GM18502 (cell line): ENCODE results near the gene B3GNT2.

Experiments used
- ATAC-seq: cut with Tn5 transposase; IDR thresholded peaks from one replicate; pipeline ENCODE4 v1.9.1; 2021; ENCODE audit warnings: mild to moderate bottlenecking; ENCODE audit not compliant: unreplicated experiment, poor library complexity

Gene B3GNT2

DNA sequence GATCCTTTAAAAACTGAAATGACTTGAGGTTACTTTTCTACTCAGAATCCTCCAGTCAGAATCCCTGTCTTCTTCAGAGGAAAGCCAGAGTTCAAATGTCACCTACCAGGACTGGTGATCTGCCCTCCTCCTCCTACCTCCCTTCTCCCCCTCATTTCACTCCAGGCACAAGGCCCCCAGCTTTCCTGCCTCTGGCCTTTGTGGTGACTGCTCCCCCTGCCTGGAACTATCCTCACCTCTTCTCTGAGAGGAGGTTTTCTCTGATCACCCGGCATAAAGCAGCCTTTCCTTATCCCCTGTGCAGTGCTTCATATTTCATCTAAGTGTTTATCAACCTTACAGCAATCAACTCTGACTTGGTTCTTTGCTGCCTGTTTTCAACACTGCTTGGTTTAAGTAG is 6.8 kb downstream of the B3GNT2 start:
- no peak for ATAC-seq

- no peak for ATAC-seq
Measured at GRCh38 chr2:62203459-62203858, 7.5 kb downstream of the B3GNT2 start.

DNA sequence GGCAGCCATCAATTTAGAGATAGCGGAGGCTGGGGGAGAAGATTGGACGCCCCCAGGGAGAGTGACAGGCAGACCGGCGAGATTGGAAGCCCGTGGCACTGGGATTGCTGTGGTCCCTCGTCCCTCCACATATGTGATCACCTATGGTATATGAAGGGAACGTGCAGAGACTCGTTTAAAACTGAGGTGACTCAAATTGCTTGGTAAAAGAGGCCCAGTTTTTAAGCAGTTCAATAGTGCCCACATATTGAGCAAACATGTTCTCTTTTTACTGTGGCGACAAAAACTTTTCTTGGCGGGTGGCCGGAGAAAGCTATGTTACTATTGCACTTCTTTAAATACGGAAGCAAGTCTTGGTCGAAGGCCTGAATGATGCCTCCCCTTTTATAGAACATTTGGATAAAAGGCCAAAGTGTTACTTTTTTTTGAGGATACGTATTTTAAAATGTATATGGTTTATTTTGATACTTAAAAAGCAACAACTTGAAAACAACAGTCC is 9.1 kb downstream of the B3GNT2 start:
- no peak for ATAC-seq

DNA sequence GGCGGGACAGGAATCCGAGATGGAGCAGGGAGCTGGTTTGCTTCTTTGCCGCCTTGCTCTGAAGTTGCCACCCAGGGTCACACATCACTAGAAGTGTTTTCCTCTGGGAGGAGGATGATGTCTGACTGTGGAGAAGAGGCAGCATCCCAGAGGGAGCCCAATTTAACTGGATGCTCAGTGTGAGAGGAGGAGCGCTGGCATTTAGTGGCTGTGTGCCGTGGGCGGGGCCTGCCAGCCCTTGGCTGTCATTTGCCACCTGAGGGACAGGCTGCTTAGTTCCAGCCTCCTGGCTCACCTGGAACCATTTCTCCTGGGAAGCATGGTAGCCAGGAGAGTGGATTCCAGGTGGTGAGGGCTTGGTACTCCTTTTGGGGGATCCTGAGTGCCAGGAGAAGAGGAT is 9.6 kb downstream of the B3GNT2 start:
- no peak for ATAC-seq

DNA sequence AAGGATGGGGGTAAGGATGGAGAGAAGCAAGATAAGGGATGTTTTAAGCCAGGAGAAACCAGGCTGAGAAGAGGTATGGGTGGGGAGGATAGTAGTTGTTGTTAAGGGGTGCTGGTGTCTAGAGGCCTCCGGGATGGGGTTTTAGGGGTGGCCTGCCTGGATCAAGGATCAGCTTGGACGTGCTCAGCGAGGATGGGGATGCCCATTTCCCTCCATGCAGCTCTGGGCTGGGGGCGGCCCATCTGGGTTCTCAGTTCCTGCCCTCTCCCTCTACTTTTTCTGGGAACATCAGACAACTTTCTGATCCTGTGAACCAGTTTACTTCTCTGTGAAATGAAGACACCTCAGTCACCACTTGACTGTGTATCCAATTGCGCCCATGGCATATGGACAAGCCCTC is 10.1 kb downstream of the B3GNT2 start:
- ATAC-seq: no peak

DNA sequence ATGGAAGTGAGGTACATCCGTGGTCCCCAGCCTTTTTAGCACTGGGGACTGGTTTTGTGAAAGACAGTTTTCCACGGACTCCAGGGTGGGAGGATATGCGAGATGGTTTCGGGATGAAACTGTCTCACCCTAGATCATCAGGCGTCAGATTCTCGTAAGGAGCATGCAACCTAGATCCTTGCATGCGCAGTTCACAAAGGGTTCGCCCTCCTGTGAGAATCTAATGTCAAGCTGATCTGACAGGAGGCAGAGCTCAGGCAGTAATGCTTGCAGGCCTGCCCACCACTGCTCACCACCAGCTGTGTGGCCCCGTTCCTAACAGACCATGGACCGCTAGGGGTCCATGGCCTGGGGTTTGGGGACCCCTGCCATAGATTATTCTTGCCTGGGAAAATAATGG is 11.6 kb downstream of the B3GNT2 start:
- no peak for ATAC-seq

- no peak for ATAC-seq
Measured at GRCh38 chr2:62208074-62208757, 12.3 kb downstream of the B3GNT2 start.

GRCh38 chr2:62208758-62209114 is 12.8 kb downstream of the B3GNT2 start:
- ATAC-seq: no peak

- no peak for ATAC-seq
Measured at GRCh38 chr2:62209427-62209991, 13.6 kb downstream of the B3GNT2 start.

DNA sequence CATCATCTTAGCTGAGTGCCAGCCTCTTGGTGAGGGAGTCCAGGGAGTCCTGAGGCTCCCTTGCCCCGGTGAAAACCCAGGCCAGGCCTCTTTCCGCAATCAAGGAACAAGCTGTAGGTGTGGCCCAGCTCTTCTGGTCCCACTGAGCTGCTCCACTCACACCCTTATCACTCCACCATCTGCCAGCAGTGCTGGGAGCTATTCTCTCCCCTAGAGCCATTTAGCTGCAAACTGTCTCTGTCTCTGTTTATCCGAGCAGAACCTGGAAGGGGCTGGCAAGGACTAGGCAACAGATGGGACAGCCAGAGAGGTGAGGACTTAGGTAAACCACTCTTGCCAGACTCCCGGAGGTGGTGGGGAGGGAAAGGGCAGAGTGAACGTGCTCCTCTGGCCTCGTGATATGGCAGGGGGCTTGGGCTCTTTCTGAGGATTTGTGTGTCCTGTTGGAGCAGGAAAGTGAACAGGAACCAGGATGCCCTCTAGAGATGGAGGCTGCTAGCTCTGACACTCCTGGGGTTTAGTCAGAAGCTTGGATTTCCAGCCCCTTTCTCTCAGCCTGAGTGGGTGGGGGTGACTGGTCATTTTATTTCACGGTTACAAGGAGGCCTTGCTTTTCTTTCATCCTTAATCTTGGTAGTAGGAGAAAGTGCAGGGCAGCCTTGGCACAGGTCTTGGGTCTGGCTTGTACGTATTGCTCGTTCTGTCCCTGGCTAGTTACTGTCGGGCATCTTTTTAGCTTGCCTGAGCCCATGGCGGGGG is 19.6 kb downstream of the B3GNT2 start:
- ATAC-seq: no peak

DNA sequence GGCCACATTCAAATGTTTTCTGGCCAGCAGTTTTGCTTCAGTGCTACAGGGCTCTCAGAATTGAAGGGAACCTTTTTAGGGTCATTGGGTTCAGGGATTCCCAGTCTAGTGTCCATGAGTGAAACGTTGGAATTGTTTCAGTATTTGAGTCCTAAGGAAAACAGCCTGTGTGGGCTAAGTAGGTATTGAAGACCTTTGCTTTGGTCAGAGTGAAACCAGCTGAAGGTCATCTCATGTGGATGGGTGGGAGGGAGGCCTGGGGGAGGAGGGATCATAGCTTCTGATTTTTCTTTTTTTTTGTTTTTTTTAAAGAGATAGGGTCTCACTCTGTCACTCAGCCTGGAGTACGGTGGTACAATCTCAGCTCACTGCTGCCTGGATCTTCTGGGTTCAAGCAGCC is 20.2 kb downstream of the B3GNT2 start:
- no peak for ATAC-seq

- ATAC-seq: no peak
Measured at GRCh38 chr2:62216616-62217015, 20.7 kb downstream of the B3GNT2 start.

DNA sequence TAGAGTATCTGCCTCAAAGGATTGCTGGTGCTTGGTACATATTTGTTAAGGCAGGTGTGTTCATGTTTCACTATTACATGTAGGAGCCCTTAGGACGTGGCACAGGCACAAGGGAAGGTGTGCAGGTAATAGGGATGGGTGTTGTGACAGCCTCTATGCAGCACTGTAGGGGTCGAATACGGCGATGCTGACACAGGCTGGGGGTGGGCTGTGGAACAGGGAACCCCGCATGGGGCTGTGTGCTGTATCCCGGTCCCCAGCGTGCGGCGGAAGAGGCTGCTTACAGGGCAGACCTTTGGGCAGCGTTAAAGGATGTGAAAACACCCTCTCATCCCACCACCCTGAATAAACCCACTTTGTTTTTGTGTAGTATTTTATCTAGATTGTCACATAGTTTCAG is 21.5 kb downstream of the B3GNT2 start:
- no peak for ATAC-seq

DNA sequence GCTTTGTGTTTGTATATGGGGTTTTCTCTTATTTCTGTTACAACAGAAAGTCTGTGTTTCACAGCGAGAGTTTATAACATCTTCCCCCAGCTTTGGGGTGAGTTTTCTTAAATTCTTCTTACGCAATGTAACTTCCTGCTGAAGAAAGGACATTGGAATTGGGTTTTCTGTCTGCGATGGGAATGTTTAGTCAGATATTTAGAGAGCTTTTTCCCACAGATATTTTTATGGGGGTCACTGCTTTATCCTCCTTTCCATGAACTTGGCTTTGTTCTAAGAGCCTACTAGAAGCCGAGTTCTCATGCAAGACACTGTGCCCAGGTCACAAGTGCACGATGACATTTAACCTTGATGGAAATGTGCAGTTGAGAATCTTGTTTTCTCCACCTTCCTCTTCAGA is 22.1 kb downstream of the B3GNT2 start:
- no peak for ATAC-seq

DNA sequence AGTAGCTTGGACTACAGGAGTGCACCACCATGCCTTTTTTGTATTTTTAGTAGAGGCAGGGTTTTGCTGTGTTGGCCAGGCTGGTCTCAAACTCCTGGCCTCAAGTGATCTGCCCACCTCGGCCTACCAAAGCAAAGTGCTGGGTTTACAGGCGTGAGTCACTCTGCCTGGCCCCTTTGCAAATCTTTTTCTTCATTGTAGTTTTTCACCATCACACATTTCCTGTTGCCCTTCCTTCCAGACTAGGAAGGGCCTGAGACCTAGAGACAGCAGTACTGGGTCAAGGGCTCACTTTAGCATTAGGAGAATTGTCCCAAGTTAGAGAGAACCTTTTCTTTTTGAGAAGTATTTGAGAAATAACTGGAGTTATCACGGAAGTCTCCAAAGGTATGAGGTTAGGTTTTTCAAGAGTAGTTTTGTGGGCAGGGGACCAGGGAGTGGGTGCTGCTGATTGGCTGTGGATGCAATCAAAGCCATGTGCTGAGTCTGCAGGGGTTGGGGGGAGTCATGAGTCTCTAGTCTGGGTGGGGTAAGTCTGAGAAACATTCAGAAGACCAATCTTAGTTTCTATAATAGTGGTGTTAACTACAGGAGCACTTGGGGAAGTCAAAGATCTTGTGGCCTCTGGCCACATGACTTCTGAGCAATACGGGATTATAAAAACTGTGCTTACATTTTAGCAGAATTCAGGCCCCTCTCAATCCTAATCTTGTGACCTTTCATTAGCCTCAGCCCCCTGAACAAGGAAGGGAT is 23.7 kb downstream of the B3GNT2 start:
- no peak for ATAC-seq

GRCh38 chr2:62221141-62221540 is 25.2 kb downstream of the B3GNT2 start:
- no peak for ATAC-seq

DNA sequence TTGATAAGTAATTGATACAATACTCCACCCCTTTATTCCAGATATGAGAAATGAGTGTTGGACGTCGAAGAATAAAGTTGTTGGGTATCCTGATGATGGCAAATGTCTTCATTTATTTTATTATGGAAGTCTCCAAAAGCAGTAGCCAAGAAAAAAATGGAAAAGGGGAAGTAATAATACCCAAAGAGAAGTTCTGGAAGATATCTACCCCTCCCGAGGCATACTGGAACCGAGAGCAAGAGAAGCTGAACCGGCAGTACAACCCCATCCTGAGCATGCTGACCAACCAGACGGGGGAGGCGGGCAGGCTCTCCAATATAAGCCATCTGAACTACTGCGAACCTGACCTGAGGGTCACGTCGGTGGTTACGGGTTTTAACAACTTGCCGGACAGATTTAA is 26.3 kb downstream of the B3GNT2 start:
- ATAC-seq: no peak

GRCh38 chr2:62222674-62223073 is 26.8 kb downstream of the B3GNT2 start:
- no peak for ATAC-seq

- no peak for ATAC-seq
Measured at GRCh38 chr2:62224976-62225375, 29.1 kb downstream of the B3GNT2 start.

- ATAC-seq: no peak
Measured at GRCh38 chr2:62227386-62228075, 31.6 kb downstream of the B3GNT2 start.
